ENCODE data around the gene ANKS1A. TPM values are rescaled to one million over a fixed set of nuclear protein-coding genes. Genes with fewer than 3 reads are reported as not detected.

Gene ANKS1A
- total and polyA plus RNA-seq, 2 experiments from 2014 or later, result 17.5 to 25.4 TPM

DNA sequence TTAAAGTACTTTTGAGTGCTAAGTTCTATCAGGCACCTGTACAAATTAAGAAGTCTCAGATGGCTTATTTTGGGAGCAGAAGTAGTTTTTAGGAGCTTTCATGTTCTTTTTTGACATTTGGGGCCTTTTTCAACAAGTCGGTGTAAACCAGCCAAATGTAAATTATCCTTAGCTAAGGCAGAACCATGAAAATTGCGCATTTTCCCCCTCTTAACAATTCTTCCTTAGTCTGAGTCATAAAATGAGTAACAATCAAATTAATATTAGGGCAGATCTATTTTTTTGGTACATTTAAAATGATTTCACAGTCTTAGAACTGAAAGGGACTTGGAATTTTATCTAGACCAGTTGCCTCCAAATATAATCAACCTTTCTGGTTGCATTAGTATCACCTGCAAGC, 87.2 kb downstream of the ANKS1A start:
- no peaks in the 10 kb centered on the region for H3K9me3 ChIP-seq (ENCODE audit: low read depth)
- H3K27ac ChIP-seq, result no peak overlapping the region
- TF ChIP-seq EZH2phosphoT487 (IDR thresholded peaks at IDR 0.05; ENCODE audit: low read depth, severe bottlenecking, unreplicated experiment), result no peak
- no peak for TF ChIP-seq EZH2 (IDR thresholded peaks at IDR 0.05; ENCODE audit: borderline replicate concordance)
- H4K20me1 ChIP-seq (ENCODE audit: insufficient read depth, poor library complexity, severe bottlenecking), result no peaks in the 10 kb centered on the region
- H3K4me3 ChIP-seq, result no peak overlapping the region
- no peaks in the 10 kb centered on the region for H3K79me2 ChIP-seq
- no peaks in the 10 kb centered on the region for H3K4me1 ChIP-seq (ENCODE audit: insufficient read depth)
- H3K27me3 ChIP-seq, result no peaks in the 10 kb centered on the region
- H3K4me2 ChIP-seq, result no peak overlapping the region
- no peak for DNase-seq (ENCODE audit: low spot score)
- H3K9me2 ChIP-seq (replicated peaks; ENCODE audit: insufficient read depth), result no peaks in the 10 kb centered on the region
- WGBS (ENCODE audit: low lambda C conversion rate, missing lambda C conversion rate), result 96% methylated on average over 2 of the region's 2 CpGs
- no peaks in the 10 kb centered on the region for H3K36me3 ChIP-seq (replicated peaks; ENCODE audit: insufficient read depth, low read depth)
- H2AFZ ChIP-seq, result no peak overlapping the region

DNA sequence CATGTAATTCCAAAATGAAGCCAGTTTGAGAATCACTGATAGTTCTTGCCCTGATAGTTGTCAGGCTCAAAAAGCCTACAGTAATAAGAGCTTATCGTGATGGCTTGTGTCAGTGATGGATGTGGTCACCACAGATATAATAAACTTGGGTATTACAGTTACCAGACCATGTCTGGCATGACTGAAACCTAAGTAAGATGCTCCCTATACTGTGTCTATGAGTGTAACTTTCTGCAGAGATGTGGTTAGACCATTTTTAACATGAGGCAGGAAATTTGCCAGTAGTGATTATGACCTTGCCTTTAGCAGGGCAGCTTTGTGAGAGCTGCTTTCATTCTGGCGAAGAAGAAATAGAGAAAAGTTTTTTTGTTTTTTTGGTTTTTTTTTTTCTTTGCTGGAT, 90.2 kb downstream of the ANKS1A start:
- 82% methylated on average over 2 of the region's 2 CpGs for WGBS (ENCODE audit: low lambda C conversion rate, missing lambda C conversion rate)
- Histone ChIP-seq H3K4me2 (no peak overlapping the region), H3K27me3 (no peaks in the 10 kb centered on the region), H3K36me3 (replicated peaks; ENCODE audit: insufficient read depth, low read depth) (no peaks in the 10 kb centered on the region), H3K9me3 (ENCODE audit: low read depth) (no peaks in the 10 kb centered on the region), H3K79me2 (no peaks in the 10 kb centered on the region), H3K9me2 (replicated peaks; ENCODE audit: insufficient read depth) (no peaks in the 10 kb centered on the region), H3K27ac (peak overlapping the region; percentile 36), H4K20me1 (ENCODE audit: insufficient read depth, poor library complexity, severe bottlenecking) (no peaks in the 10 kb centered on the region), H3K4me3 (no peak overlapping the region), H2AFZ (no peak overlapping the region), H3K4me1 (ENCODE audit: insufficient read depth) (no peaks in the 10 kb centered on the region)
- DNase-seq (ENCODE audit: low spot score), result no peak
- TF ChIP-seq, protein P1, sequence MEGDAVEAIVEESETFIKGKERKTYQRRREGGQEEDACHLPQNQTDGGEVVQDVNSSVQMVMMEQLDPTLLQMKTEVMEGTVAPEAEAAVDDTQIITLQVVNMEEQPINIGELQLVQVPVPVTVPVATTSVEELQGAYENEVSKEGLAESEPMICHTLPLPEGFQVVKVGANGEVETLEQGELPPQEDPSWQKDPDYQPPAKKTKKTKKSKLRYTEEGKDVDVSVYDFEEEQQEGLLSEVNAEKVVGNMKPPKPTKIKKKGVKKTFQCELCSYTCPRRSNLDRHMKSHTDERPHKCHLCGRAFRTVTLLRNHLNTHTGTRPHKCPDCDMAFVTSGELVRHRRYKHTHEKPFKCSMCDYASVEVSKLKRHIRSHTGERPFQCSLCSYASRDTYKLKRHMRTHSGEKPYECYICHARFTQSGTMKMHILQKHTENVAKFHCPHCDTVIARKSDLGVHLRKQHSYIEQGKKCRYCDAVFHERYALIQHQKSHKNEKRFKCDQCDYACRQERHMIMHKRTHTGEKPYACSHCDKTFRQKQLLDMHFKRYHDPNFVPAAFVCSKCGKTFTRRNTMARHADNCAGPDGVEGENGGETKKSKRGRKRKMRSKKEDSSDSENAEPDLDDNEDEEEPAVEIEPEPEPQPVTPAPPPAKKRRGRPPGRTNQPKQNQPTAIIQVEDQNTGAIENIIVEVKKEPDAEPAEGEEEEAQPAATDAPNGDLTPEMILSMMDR (IDR thresholded peaks at IDR 0.05; ENCODE audit: poor library complexity), result no peak
- TF ChIP-seq EZH2 (IDR thresholded peaks at IDR 0.05; ENCODE audit: borderline replicate concordance) (no peak), EZH2phosphoT487 (IDR thresholded peaks at IDR 0.05; ENCODE audit: low read depth, severe bottlenecking, unreplicated experiment) (no peak)

DNA sequence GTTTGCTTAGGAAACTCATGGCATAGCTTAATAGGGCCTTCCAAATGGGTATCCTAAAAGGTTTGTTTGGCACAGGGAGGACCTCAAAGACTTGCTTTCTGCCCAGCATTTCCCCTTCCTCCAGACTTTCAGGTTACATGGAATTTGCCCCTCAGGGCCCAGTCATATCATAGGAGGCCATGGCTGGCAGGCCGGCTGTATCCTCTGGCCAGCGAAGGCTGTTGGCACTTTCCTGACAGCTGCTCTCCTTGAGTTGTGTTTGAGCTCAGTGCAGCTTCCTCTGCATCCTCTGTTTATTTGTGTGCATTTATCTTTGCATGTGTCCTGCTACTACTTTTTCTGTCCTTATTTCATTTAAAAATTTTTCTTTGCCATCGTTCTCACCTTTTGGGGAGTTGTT, 90.9 kb downstream of the ANKS1A start:
- 93% methylated on average over 3 of the region's 3 CpGs for WGBS (ENCODE audit: low lambda C conversion rate, missing lambda C conversion rate)
- H3K79me2 ChIP-seq, result no peaks in the 10 kb centered on the region
- TF ChIP-seq EZH2 (IDR thresholded peaks at IDR 0.05; ENCODE audit: borderline replicate concordance) (no peak), EZH2phosphoT487 (IDR thresholded peaks at IDR 0.05; ENCODE audit: low read depth, severe bottlenecking, unreplicated experiment) (no peak)
- TF ChIP-seq, protein P1 (IDR thresholded peaks at IDR 0.05; ENCODE audit: poor library complexity), result no peak

DNA sequence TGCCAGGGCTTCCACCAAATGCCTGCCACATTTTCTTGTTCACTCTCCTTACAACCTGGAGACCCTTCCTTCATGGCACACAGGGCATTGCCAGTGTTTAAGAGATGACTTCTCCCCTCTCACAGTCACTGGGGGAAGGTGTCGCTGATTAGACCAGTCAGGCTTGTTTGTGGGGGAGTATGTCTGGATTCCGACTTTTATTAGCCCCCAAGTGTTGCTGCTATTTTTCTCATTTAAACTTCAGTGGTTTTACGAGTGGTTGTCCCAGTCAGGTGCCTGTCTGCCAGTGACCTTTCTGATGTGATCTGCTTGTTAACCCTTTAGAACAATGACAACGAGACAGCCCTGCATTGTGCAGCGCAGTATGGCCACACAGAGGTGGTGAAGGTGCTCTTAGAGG, 92.3 kb downstream of the ANKS1A start:
- Histone ChIP-seq H3K36me3 (replicated peaks; ENCODE audit: insufficient read depth, low read depth) (no peaks in the 10 kb centered on the region), H3K9me2 (replicated peaks; ENCODE audit: insufficient read depth) (no peaks in the 10 kb centered on the region), H3K27me3 (no peaks in the 10 kb centered on the region), H3K4me1 (ENCODE audit: insufficient read depth) (no peaks in the 10 kb centered on the region), H3K9me3 (ENCODE audit: low read depth) (no peaks in the 10 kb centered on the region), H2AFZ (no peak overlapping the region), H3K4me3 (no peak overlapping the region), H3K79me2 (no peaks in the 10 kb centered on the region), H3K27ac (no peak overlapping the region), H4K20me1 (ENCODE audit: insufficient read depth, poor library complexity, severe bottlenecking) (no peaks in the 10 kb centered on the region), H3K4me2 (no peak overlapping the region)
- no peak for TF ChIP-seq EZH2 (IDR thresholded peaks at IDR 0.05; ENCODE audit: borderline replicate concordance)
- TF ChIP-seq EZH2phosphoT487 (IDR thresholded peaks at IDR 0.05; ENCODE audit: low read depth, severe bottlenecking, unreplicated experiment), result no peak
- TF ChIP-seq, protein P1 (IDR thresholded peaks at IDR 0.05; ENCODE audit: poor library complexity), result no peak
- WGBS (ENCODE audit: low lambda C conversion rate, missing lambda C conversion rate), result 74% methylated on average over 5 of the region's 5 CpGs
- DNase-seq (ENCODE audit: low spot score), result no peak

More for the DNA sequence above, 90.9 kb downstream of the ANKS1A start:
- no peaks in the 10 kb centered on the region for H4K20me1 ChIP-seq (ENCODE audit: insufficient read depth, poor library complexity, severe bottlenecking)
- H3K4me2 ChIP-seq, result no peak overlapping the region
- no peaks in the 10 kb centered on the region for H3K9me3 ChIP-seq (ENCODE audit: low read depth)
- no peak overlapping the region for H3K4me3 ChIP-seq
- no peaks in the 10 kb centered on the region for H3K4me1 ChIP-seq (ENCODE audit: insufficient read depth)
- no peaks in the 10 kb centered on the region for H3K36me3 ChIP-seq (replicated peaks; ENCODE audit: insufficient read depth, low read depth)
- H3K27me3 ChIP-seq, result no peaks in the 10 kb centered on the region
- H3K9me2 ChIP-seq (replicated peaks; ENCODE audit: insufficient read depth), result no peaks in the 10 kb centered on the region
- no peak overlapping the region for H3K27ac ChIP-seq
- no peak overlapping the region for H2AFZ ChIP-seq
- DNase-seq (ENCODE audit: low spot score), result no peak

All from hepatocyte (in vitro differentiated cells).